Vagina (tissue), 2 donors: ENCODE data around the gene HERC4.

Source experiments
- POLR2A ChIP-seq, 2 donors: fragments of 450-650 bp; IDR thresholded peaks; one replicate each; pipeline ENCODE4 v1.6.1; 2017; ENCODE audit warnings: antibody characterized with exemption in 2 of 2, mild to moderate bottlenecking in 2 of 2, moderate library complexity in 2 of 2
- POLR2AphosphoS5 ChIP-seq, 2 donors: sonication (generic); formaldehyde crosslinking; IDR thresholded peaks; one replicate each; pipeline ENCODE4 v1.9.0; 2017; ENCODE audit warnings: antibody characterized with exemption in 2 of 2, mild to moderate bottlenecking in 2 of 2, low read depth in 1 of 2; ENCODE audit not compliant: insufficient read depth in 1 of 2
- TF ChIP-seq, protein P1 (sequence below), 3 experiments: fragments of 450-650 bp in 2 of 3; fragments of 200-600 bp in 1 of 3; sonication (generic) in 1 of 3; IDR thresholded peaks; one replicate each; pipeline ENCODE4 v1.5.1; 2017 to 2019; ENCODE audit warnings: antibody characterized with exemption in 3 of 3, mild to moderate bottlenecking in 2 of 3, moderate library complexity in 2 of 3

- TF ChIP-seq POLR2AphosphoS5 (IDR thresholded peaks at IDR 0.05; ENCODE audit: insufficient read depth in 1 of 2, low read depth in 1 of 2): no peak
- TF ChIP-seq, protein P1, sequence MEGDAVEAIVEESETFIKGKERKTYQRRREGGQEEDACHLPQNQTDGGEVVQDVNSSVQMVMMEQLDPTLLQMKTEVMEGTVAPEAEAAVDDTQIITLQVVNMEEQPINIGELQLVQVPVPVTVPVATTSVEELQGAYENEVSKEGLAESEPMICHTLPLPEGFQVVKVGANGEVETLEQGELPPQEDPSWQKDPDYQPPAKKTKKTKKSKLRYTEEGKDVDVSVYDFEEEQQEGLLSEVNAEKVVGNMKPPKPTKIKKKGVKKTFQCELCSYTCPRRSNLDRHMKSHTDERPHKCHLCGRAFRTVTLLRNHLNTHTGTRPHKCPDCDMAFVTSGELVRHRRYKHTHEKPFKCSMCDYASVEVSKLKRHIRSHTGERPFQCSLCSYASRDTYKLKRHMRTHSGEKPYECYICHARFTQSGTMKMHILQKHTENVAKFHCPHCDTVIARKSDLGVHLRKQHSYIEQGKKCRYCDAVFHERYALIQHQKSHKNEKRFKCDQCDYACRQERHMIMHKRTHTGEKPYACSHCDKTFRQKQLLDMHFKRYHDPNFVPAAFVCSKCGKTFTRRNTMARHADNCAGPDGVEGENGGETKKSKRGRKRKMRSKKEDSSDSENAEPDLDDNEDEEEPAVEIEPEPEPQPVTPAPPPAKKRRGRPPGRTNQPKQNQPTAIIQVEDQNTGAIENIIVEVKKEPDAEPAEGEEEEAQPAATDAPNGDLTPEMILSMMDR (IDR thresholded peaks at IDR 0.05): no peak
- no peak for TF ChIP-seq POLR2A (IDR thresholded peaks at IDR 0.05)
Observed at GRCh38 chr10:68105820-68106219, 30.7 kb upstream of the HERC4 start.
